T1000 (cell line): ENCODE measurements around the gene GLMN.

Experiments used
- DNase-seq: peaks from one replicate; lab custom pipeline; 2025; ENCODE audit warnings: mixed read lengths; lab: John Stamatoyannopoulos, UW

The GLMN gene

DNA sequence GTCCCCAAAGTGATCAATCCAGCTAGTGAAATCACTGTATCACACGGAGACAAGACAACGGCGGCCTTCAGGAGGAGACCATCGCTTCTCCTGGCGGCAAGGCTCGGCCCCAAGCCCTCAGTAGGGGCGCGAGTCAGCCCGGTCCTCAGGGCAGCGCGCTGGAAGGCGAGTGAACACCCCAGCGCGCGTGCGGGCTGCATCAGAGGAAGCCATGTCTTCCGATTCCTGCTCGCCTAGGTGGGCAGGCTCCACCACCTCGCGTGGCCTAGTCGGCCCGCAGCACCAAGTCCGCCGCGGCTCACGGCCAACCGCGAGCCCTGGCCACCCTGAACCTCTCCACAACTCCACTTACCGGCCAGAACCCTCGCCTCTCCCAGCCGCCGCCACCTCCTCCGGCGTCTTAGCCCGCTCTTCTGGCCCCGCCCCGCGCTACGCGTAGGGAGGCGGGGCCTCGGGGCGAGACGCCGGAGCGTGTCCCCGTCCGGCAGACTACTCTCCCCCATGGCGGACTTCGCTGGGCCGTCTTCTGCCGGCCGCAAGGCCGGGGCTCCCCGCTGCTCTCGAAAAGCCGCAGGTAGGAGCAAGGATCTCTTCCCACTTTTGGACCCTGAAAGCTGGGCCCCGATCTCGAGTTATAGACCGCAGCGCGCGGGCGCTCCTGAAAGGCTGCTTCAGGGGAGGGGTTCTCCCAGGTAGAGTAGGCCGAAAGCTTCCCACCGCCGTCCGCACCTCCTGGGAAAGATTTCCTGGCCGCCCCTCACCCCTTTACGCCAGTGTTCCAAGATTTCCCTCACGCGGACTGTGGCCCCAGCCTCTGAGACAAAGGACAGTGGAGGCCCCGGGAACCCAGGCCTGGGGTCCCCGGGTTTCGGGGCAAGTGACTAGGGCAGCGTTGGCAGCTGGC, at the start of gene GLMN, which contains the start of gene RPAP2:
GLMN (minus strand) TSS at position 415 of the 904 bp plus-strand sequence. CDS start 988 bp downstream, outside the sequence.
RPAP2 (plus strand) TSS at position 487 of the 904 bp plus-strand sequence; CDS start at position 502, 15 bp downstream.
- DNase-seq = peak; percentile 77

DNA sequence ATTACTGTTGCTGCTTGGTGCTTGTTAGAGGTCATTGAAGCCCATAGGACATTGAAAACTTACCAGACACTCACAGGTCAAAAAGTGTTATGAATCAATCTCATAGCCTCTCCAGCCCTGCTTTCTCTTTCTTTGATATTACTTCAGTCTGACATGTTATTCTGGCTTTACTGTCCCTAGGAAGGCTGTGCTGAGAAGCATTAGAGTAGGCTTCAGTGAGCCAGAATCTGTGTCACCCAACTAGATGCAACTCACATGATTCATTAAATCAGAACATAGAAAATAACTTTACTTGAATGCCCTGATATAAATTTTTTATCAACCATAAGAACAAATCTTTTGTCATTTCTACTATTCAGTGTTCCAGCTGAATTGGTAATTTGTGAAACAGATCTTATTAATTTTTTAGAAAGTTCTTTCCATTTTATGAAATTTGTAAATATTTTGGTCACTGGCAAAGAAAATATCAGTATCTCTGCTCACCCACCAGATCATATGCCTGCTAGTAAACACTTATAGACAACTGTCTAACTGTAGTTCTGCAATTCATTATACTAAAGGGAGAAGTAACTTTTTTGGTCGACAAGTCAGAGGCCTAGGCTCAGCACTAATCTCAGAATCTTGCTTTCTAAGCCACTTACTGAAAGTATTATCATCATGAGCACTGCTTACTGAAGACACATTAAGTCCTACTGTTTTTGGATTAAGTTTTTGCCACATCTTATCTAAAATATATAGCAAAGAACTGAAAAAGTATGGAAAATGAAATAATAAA, 48.3 kb upstream of the GLMN start:
- DNase-seq = no peak

- DNase-seq = no peak
Measured at GRCh38 chr1:92343061-92343460, 44.3 kb upstream of the GLMN start.

GRCh38 chr1:92342401-92342800, 43.6 kb upstream of the GLMN start:
- no peak for DNase-seq

DNA sequence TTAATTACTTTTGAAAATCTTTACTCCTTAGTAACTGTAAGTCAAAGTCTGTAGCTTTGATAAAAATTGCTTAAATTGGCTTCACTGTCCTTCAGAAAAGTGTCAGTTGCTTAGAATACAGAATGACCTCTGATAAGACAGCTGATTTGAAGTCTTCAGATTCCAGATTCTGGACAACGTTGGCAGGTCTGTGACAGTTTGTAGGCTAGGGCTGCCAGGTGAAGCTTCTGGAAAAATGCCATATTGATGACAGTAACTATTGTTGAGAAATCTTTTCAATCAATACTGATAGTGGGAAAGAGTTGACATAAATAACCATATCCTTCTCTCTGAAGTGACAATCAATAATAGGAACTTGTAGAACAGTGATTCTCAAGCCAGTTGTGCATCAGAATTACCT, 41.4 kb upstream of the GLMN start:
- no peak for DNase-seq

DNA sequence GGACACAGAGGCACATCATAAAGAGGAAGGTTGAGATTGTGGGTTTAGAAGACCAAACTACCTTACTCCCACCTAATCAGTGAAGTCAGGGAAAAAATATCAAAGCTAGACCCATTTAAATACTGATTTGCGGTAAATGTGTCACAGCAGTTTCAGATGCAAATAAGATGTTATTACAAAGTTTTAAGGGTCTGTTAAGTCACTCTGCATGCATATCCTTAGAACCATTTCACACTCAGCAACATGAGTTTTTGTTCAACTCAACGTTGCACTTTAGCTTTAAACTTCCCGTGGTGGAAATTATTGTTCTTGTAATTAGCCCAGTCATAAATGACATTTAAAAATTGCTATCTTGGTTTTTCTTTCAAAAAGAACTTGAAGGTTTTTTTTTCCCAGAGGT, 34.9 kb upstream of the GLMN start:
- no peak for DNase-seq

- DNase-seq = peak; percentile 91
Measured at GRCh38 chr1:92329347-92330129, 30.8 kb upstream of the GLMN start.

- no peak for DNase-seq
Measured at GRCh38 chr1:92327794-92328193, 29.0 kb upstream of the GLMN start.

GRCh38 chr1:92326681-92327080, 27.9 kb upstream of the GLMN start:
- no peak for DNase-seq

- no peak for DNase-seq
Measured at GRCh38 chr1:92324784-92325183, 26.0 kb upstream of the GLMN start.

- DNase-seq = no peak
Measured at GRCh38 chr1:92323473-92324453, 25.0 kb upstream of the GLMN start.

DNA sequence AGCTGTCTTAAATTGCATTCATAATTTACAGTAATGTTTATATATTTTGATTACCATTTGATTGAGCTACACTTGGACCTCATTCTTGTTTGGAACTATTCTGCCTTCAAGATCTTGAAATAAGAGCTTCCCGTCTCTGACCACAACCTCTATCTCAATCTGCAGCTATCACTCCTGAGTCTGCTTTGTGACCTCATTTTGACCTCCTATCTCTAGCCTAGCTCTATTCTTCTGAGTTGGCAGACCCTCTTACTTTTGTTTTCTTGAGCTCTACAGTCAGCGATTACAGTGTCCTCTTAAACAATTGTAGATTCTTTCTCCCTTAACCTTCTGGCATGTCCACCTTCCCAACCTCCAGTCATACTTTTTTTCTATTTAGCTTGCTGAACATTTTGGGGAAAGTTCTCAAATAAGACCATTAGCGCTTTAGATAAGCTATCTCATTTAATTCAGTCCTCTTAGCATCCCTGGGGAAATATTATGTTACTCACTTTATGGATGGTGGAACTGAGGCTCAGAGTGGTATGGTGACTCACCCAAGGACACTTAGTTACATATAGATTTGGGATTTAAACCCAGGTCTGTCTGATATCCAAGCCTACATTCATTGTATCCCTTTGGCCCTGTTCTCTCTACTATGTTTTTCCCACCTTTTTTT, 19.2 kb upstream of the GLMN start:
- DNase-seq = no peak

GRCh38 chr1:92315766-92316599, 17.2 kb upstream of the GLMN start:
- DNase-seq = no peak

GRCh38 chr1:92314024-92314423, 15.2 kb upstream of the GLMN start:
- no peak for DNase-seq

DNA sequence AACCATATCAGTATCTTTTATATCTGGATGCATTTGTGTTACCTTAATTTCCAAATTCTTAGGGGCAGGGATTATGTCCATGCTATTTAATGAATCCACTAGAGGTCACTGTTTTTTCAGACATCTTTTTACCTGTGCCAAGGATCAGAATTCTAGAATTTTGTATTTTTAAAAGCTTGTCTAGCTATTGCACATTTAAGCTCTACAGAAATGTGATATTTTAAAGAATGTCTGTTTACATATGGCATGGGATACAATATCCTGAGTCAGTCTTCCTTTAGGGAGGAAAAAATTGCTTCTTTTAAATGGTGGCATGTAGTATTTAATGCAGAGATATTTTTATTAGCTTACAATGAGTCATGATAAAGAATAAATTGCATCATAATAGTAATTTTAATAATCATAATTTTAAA, 11.4 kb upstream of the GLMN start:
- no peak for DNase-seq

GRCh38 chr1:92307980-92308379, 9.2 kb upstream of the GLMN start:
- DNase-seq = no peak

DNA sequence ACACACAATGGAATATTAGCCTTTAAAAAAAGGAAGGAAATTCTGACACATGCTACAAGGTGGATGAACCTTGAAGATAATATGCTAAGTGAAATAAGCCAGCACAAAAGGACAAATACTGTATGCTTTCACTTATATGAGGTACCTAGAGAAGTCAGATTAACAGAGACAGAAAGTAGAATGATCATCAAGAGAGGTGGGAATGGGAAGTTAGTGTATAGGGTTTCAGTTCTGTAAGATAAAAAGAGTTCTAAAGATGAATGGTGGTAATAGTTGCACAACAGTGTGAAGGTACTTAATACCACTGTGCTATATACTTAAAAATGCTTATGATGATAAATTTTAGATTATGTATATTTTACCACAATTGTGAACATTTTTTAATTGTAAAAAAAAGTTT, 7.2 kb upstream of the GLMN start:
- no peak for DNase-seq

GRCh38 chr1:92301021-92301420, 2.2 kb upstream of the GLMN start:
- no peak for DNase-seq

DNA sequence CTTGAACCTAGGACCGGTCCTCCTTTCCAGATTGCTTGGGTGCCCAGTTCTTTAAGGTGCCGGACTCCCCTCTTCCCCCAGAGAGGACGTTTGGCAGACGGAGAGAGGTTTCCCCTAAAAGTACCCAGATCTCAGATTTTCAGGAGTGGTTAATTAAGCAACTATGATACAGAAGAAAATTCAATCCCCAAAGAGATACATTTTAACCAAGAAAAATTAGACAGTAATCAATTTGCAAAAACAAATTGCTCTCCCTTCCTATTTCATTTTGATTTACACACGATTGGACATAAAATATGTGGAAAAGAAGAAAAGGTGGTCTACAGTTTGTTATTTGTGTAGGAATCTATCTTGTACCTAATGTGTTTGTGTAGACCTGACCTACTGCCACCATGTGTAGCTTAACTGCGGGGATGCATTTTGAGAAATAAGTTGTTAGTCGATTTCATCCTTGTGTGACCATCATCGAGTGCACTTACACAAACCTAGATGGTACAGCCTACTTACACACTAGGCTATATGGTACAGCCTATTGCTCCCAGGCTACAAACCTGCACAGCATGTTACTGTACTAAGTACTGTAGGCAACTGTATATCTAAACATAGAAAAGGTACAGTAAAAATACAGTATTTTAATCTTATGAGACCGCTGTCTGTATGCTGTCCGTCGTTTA, 827 bp upstream of the GLMN start:
- DNase-seq = no peak
